Smooth muscle cell (in vitro differentiated cells): ENCODE measurements around the gene ETFDH. TPM values are rescaled to one million over a fixed set of nuclear protein-coding genes. Genes with fewer than 3 reads are reported as not detected.

Experiments used
- DNase-seq: peaks from one replicate; lab custom pipeline; 2025; ENCODE audit not compliant: unreplicated experiment; lab: John Stamatoyannopoulos, UW
- H2AFZ ChIP-seq: fragments of 200-600 bp; sonication (generic); 2 replicates; pipeline ENCODE4 v1.6.0; 2016; ENCODE audit warnings: antibody characterized with exemption, low read depth, mild to moderate bottlenecking
- H3F3A ChIP-seq: fragments of 200-600 bp; sonication (generic); 2 replicates; pipeline ENCODE4 v1.6.0; 2017; ENCODE audit warnings: antibody characterized with exemption, low read depth
- H3K27ac ChIP-seq: fragments of 200-600 bp; sonication (generic); 2 replicates; pipeline ENCODE4 v1.5.1; 2016; ENCODE audit warnings: low read depth, mild to moderate bottlenecking
- H3K27me3 ChIP-seq: fragments of 200-600 bp; sonication (generic); 2 replicates; pipeline ENCODE4 v1.6.1; 2016; ENCODE audit warnings: low read depth, mild to moderate bottlenecking
- H3K36me3 ChIP-seq: fragments of 200-600 bp; sonication (generic); 2 replicates; pipeline ENCODE4 v1.5.1; 2016; ENCODE audit warnings: low read depth
- H3K4me1 ChIP-seq: fragments of 200-600 bp; sonication (generic); 2 replicates; pipeline ENCODE4 v1.5.1; 2016; ENCODE audit warnings: low read depth
- H3K4me2 ChIP-seq: fragments of 200-600 bp; sonication (generic); 2 replicates; pipeline ENCODE4 v1.6.0; 2016; ENCODE audit warnings: mild to moderate bottlenecking
- H3K4me3 ChIP-seq: fragments of 200-600 bp; sonication (generic); 2 replicates; pipeline ENCODE4 v1.5.1; 2016; ENCODE audit warnings: mild to moderate bottlenecking
- H3K79me2 ChIP-seq: fragments of 200-600 bp; sonication (generic); 2 replicates; pipeline ENCODE4 v1.6.0; 2016; ENCODE audit warnings: low read depth, mild to moderate bottlenecking
- H3K9ac ChIP-seq: fragments of 200-600 bp; sonication (generic); 2 replicates; pipeline ENCODE4 v1.6.0; 2016; ENCODE audit warnings: low read depth
- H3K9me3 ChIP-seq: fragments of 200-600 bp; sonication (generic); replicated peaks from 2 replicates; pipeline ENCODE4 v1.5.1; 2016; ENCODE audit warnings: low read depth
- H4K20me1 ChIP-seq: fragments of 200-600 bp; sonication (generic); 2 replicates; pipeline ENCODE4 v1.6.0; 2016; ENCODE audit warnings: low read depth
- CTCF ChIP-seq: fragments of 200-600 bp; sonication (generic); IDR thresholded peaks from 2 replicates; pipeline ENCODE4 v1.5.1; 2017; ENCODE audit warnings: borderline replicate concordance, mild to moderate bottlenecking, antibody characterized with exemption; ENCODE audit not compliant: insufficient read depth, poor library complexity, severe bottlenecking
- WGBS: methylation state at CpG from one replicate; pipeline ENCODE4 v1.1.7; 2016; ENCODE audit warnings: low lambda C conversion rate; 5-methylcytosine and 5-hydroxymethylcytosine counted together
- polyA plus RNA-seq: library from polyadenylated mRNA; unstranded; fragments of >200 nt; fragmentation: Nextera tagmentation; extraction: Ambion mirVana; gene quantifications from 2 replicates; pipeline ENCODE4 v1.2.1, GENCODE V29; 2016
- total RNA-seq: library from RNA; depleted of rRNA; stranded (reverse); fragments of >200 nt; gene quantifications from 2 replicates; pipeline ENCODE4 v1.2.3, GENCODE V29; 2014

Gene ETFDH
- total RNA-seq (9.6 and 18.0 TPM in 2 replicates), polyA plus RNA-seq (9.0 and 11.7 TPM in 2 replicates)

DNA sequence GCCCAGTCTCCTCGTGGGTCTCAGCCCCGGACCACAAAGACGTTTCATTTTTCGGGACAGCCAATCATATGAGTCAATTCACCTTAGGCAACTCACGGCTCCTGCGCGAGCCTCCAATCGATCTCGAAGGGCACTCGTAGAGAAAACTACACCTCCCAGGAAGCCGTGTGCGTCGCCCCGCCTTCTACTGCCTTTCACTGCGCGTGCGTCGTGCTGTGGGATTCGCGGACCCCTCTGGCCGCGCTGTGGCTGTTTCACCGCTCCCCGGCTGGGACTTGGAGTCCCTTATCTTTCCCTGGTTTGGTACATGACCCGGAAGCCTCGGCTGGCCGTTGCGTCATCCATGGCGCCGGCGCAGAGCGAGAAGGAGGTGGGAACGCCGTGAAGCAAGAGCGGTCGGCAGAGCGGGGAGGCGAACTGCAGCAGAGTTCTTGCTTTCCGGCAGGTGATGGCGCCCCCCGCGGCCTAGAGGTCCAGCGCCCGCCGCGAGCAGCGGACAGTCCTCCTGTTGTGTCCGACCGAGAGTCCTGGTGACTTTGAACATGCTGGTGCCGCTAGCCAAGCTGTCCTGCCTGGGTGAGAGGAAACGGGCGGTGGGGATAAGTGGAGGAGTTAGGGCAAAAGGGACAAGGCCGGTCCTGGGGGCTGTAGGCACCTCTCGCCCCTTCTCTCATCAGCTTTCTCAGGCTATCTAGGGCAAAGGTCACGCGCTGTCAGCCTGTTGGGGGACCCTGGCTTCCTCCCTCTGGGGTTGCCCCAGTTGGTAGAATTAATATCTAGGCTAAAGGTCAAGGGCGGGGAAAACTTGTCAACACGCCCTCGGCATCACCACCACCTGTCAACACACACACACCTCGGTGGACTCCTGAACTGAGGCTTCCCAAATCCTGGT lies at the start of gene ETFDH:
Gene ETFDH (plus strand): TSS at position 382 of the 892 bp plus-strand sequence. CDS start 161 bp downstream, at position 543.
- peak within 1 kb of the TSS; percentile 82 for H3K9ac ChIP-seq
- no peaks in the 10 kb centered on the region for H4K20me1 ChIP-seq
- H3K4me1 ChIP-seq: peaks cover 5% of the 10 kb centered on the region
- H3K4me2 ChIP-seq: peak within 1 kb of the TSS; percentile 95
- DNase-seq: peak; percentile 93
- under 1% methylated on average over 60 of the region's 60 CpGs for WGBS
- peak within 1 kb of the TSS; percentile 91 for H2AFZ ChIP-seq
- TF ChIP-seq CTCF: peak; percentile 40
- no peaks in the 10 kb centered on the region for H3K36me3 ChIP-seq
- H3K27me3 ChIP-seq: no peaks in the 10 kb centered on the region
- peak within 1 kb of the TSS; percentile 83 for H3K4me3 ChIP-seq
- H3F3A ChIP-seq: no peaks in the 10 kb centered on the region
- H3K9me3 ChIP-seq: no peaks in the 10 kb centered on the region
- peak within 1 kb of the TSS; percentile 76 for H3K27ac ChIP-seq
- peaks cover 34% of the 10 kb centered on the region for H3K79me2 ChIP-seq

DNA sequence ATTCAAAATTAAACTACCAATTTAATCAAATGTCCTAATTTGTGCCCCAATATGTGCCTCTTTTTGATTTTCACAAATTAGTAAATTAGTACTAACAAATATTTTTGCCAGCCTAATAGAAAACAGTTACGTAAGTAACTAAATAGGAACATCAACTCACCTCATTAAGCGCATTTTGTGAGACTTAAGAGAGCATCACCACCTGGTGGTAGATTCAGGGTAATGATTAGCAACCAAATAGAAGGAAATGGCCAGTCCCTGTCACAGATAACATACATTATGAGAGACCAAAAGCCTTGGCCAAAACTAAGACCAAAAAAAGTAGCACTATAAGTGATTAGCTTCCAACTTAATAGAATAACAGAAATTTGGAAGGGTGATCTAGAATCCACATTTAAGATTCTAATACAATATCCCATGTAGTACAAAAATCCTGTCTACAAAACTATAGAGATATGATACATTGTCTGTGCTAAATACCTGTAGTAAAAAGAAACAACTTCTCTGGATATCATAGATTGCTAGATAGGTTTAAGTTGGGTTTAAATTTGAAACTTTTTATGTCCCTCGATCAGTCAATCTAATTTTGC lies 47.1 kb upstream of the ETFDH start:
- H3K4me3 ChIP-seq: no peak overlapping the region
- H3K4me1 ChIP-seq: no peaks in the 10 kb centered on the region
- H3K27ac ChIP-seq: no peak overlapping the region
- no peak overlapping the region for H3K9ac ChIP-seq
- peaks cover 9% of the 10 kb centered on the region for H3K27me3 ChIP-seq
- no peaks in the 10 kb centered on the region for H3K36me3 ChIP-seq
- H3K79me2 ChIP-seq: no peaks in the 10 kb centered on the region
- H3F3A ChIP-seq: no peaks in the 10 kb centered on the region
- 28% methylated on average over 3 of the region's 3 CpGs for WGBS
- peak; percentile 65 for TF ChIP-seq CTCF
- H4K20me1 ChIP-seq: no peaks in the 10 kb centered on the region
- H3K4me2 ChIP-seq: no peak overlapping the region
- no peaks in the 10 kb centered on the region for H3K9me3 ChIP-seq
- DNase-seq: no peak
- H2AFZ ChIP-seq: no peak overlapping the region

DNA sequence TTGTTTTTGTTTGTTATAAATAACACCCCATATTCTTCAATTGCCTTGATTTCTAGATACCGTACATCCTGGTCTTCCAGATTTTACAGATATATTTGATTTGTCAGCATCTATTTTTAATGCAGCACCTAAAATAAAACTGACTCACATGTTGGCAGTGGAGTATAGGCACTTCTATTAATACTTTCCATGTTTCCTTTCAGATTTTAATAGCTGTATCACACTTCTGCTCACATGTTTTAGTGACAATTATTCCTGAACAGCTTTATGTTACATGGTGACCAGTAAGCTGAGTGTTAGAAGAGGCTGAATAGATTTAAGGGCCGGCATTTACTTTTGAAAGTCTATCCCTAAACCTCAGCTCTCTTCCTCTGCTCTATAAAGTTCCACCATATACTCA lies 46.6 kb upstream of the ETFDH start:
- no peaks in the 10 kb centered on the region for H3K9me3 ChIP-seq
- no peak overlapping the region for H3K4me2 ChIP-seq
- H3K9ac ChIP-seq: no peak overlapping the region
- no peaks in the 10 kb centered on the region for H4K20me1 ChIP-seq
- H3K27ac ChIP-seq: no peak overlapping the region
- peaks cover 9% of the 10 kb centered on the region for H3K27me3 ChIP-seq
- no peaks in the 10 kb centered on the region for H3K36me3 ChIP-seq
- H2AFZ ChIP-seq: no peak overlapping the region
- H3K4me1 ChIP-seq: no peaks in the 10 kb centered on the region
- DNase-seq: no peak
- WGBS: 84% methylated on average over 2 of the region's 2 CpGs
- no peaks in the 10 kb centered on the region for H3K79me2 ChIP-seq
- H3F3A ChIP-seq: no peaks in the 10 kb centered on the region
- TF ChIP-seq CTCF: no peak
- H3K4me3 ChIP-seq: no peak overlapping the region
